Measurements from ENCODE around the gene VPS11.

The VPS11 gene

GRCh38 chr11:119120639-119121007 is 53.0 kb downstream of the VPS11 start:
- FAIRE-seq (no peak), DNase-seq (ENCODE audit: low spot score) (no peak)

DNA sequence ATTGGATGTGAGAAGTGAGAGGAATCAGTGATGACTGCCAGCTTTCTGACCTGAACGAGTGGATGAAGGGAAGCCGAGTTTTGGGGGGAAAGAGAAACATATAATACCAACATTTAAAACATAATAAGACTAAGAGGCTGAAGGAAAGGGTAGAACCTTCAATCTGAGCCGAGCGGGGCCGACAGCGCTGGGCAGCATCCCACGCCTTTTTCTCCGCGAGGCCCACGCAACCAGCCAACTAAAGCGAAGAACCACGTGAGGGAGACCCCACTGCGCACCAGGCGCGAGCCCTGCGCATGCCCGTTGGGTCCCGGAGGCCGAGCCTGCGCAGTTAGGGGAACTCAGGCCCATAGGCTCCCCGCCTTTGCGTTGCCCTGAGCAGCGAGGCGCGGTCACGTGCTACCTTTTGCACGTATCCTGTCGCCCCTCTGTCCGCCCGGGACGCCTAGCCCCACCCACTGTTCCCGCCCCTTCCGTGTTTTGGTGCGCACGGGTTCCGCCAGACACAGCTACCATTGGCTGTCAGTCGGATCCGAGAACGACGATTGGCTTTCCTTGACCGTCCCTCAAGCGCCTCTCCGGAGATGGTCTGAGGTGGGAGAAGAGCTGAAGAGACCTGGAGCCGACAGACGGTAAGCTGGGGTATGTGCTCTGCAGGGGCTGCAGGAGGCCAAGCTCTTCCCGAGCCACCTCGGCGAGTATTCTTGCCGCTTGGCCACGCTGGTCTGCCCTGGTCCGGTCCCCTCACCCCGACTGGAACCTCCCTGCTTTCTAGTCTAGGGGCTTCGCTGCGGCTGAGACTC is 53.6 kb downstream of the VPS11 start, which contains the start of gene HINFP:
Gene HINFP (plus strand): TSS at position 573 of the 803 bp plus-strand sequence. CDS start 5,365 bp downstream, outside the sequence.
- DNase-seq (ENCODE audit: low spot score) (peak; percentile 94), FAIRE-seq (peak; percentile 83)

- DNase-seq (ENCODE audit: low spot score) (no peak), FAIRE-seq (no peak)
Observed at GRCh38 chr11:119121811-119122124, 54.1 kb downstream of the VPS11 start.

DNA sequence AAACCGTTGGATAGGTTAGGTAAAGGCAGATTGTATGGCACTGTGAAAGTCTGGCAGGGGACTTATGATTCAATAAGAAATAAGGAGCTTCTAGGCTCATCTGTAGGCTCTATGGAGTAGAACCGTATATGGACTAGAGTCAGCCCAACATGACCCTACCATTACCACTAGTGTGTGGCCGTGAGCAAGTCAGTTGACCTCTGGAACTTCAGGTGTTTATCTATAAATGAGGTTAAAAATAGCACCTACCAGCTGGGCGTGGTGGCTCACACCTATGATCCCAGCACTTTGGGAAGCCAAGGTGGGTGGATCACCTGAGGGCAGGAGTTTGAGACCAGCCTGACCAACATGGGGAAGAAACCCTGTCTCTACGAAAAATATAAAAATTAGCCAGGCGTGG is 58.2 kb downstream of the VPS11 start:
- no peak for FAIRE-seq
- no peak for DNase-seq (ENCODE audit: low spot score)

DNA sequence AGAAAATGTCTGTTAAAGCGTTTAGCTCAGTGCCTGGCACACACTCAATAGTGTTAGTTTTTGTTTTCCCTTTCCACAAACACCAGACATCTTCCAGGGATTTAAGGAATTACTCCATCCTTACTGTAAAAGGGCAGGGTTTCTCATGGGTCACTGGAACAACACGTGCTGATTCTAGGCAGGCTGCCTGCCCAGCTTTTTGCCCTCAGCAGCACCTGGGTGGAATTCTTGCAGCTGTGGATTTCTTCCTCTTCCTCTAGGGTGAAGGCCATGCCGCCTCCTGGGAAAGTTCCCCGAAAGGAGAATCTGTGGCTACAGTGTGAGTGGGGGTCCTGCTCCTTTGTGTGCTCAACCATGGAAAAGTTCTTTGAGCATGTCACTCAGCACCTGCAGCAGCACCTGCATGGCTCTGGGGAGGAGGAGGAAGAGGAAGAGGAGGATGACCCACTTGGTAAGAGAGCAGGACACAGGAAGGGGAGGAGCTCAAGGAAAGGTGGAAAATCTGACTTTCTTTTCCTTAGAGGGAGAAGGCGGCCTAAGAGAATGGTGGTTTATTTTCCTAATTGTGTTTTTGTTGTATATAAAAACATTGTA is 59.2 kb downstream of the VPS11 start:
- FAIRE-seq = no peak
- DNase-seq (ENCODE audit: low spot score) = no peak

DNA sequence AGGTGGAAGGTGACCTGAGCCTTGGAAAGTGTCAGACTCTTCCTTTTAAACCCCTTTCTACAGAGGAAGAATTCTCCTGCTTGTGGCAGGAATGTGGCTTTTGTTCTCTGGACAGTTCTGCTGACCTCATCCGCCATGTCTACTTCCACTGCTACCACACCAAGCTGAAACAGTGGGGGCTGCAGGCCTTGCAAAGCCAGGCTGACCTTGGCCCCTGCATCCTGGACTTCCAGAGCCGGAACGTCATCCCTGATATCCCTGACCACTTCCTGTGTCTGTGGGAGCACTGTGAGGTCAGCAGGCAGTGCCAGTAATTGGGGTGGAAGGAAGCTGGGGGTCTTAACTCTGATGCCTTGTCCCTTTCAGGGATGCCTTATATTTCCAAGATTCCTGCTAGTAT is 63.0 kb downstream of the VPS11 start:
- DNase-seq (ENCODE audit: low spot score) = peak; percentile 35
- FAIRE-seq = no peak
